ENCODE measurements around the gene HIGD2B. TPM values are rescaled to one million over a fixed set of nuclear protein-coding genes. Genes with fewer than 3 reads are reported as not detected.
"Not testable (repeated sequence)": the region's sequence is repeated elsewhere in the genome, so short reads cannot be mapped to it uniquely, and the experiment has no call there.

The HIGD2B gene
- total and polyA plus RNA-seq, 2 of the 13 experiments (the other 11 are each of a cell fraction or from before 2014, with no cell fraction given), result not detected

- intact Hi-C loops (cut with micrococcal nuclease; ENCODE audit: unreplicated experiment) (no loop called here), in situ Hi-C loops (cut with HindIII; ENCODE audit: extremely low pct_ligation_motif_present, low pct_unique_long_range_greater_than_20kb) (no loop called here)
- no peak for DNase-seq (ENCODE audit: low spot score)
- FAIRE-seq, result no peak
- Histone ChIP-seq H3K4me3 (replicated peaks in 1 of 3; ENCODE audit: insufficient read depth in 1 of 3, low read depth in 2 of 3, low read length in 3 of 3) (no peak overlapping the region), H3K79me2 (ENCODE audit: insufficient read depth, low read length) (no peaks in the 10 kb centered on the region), H3K36me3 (replicated peaks in 1 of 2; ENCODE audit: control insufficient read depth in 1 of 2, insufficient read depth in 2 of 2, low read length in 2 of 2) (peaks cover 2 to 15% of the 10 kb centered on the region in 2 experiments; a peak in 4 of 5 replicates), H3K9ac (ENCODE audit: insufficient read depth, low read depth, low read length) (no peak overlapping the region), H3K9me3 (ENCODE audit: low read length) (no peaks in the 10 kb centered on the region), H3K27ac (ENCODE audit: extremely low read length, insufficient read depth, low read length) (no peak overlapping the region), H3K27me3 (ENCODE audit: control insufficient read depth in 1 of 2, insufficient read depth in 2 of 2, low read length in 2 of 2) (no peaks in the 10 kb centered on the region), H2AFZ (ENCODE audit: low read length) (no peak overlapping the region), H3K4me1 (ENCODE audit: insufficient read depth, low read length) (peaks cover 19% of the 10 kb centered on the region), H4K20me1 (ENCODE audit: insufficient read depth, low read length) (no peaks in the 10 kb centered on the region), H3K4me2 (ENCODE audit: low read depth, low read length) (no peak overlapping the region)
- 100% methylated on average over 1 of the region's 1 CpG for WGBS (ENCODE audit: low lambda C conversion rate)
- ATAC-seq, result no peak
- ChIA-PET POLR2A (no interaction called here), CTCF (ENCODE audit: low intra/inter-chr PET ratio, low total read pairs) (no interaction called here)
- TF ChIP-seq ZNF639 (CRISPR knock-in tag; conservative IDR thresholded peaks at IDR 0.05), result no peak
- no TSS peak for BruUV-seq (replicated peaks)
Observed at GRCh38 chr15:72728821-72729220, 42.8 kb upstream of the HIGD2B start.

GRCh38 chr15:72728249-72728648, 42.3 kb upstream of the HIGD2B start:
- 100% methylated on average over 1 of the region's 1 CpG for WGBS (ENCODE audit: low lambda C conversion rate)
- CTCF ChIA-PET (ENCODE audit: low intra/inter-chr PET ratio, low total read pairs); H3K79me2 ChIP-seq (ENCODE audit: insufficient read depth, low read length); in situ Hi-C loops (cut with HindIII; ENCODE audit: extremely low pct_ligation_motif_present, low pct_unique_long_range_greater_than_20kb); DNase-seq (ENCODE audit: low spot score); H3K4me2 ChIP-seq (ENCODE audit: low read depth, low read length); H4K20me1 ChIP-seq (ENCODE audit: insufficient read depth, low read length); ATAC-seq; H3K9me3 ChIP-seq (ENCODE audit: low read length); H3K4me3 ChIP-seq (replicated peaks in 1 of 3; ENCODE audit: insufficient read depth in 1 of 3, low read depth in 2 of 3, low read length in 3 of 3); POLR2A ChIA-PET; H3K27ac ChIP-seq (ENCODE audit: extremely low read length, insufficient read depth, low read length); H2AFZ ChIP-seq (ENCODE audit: low read length); FAIRE-seq; intact Hi-C loops (cut with micrococcal nuclease; ENCODE audit: unreplicated experiment); BruUV-seq (replicated peaks); H3K27me3 ChIP-seq (ENCODE audit: control insufficient read depth in 1 of 2, insufficient read depth in 2 of 2, low read length in 2 of 2); H3K9ac ChIP-seq (ENCODE audit: insufficient read depth, low read depth, low read length): not testable (repeated sequence)
- Histone ChIP-seq H3K4me1 (ENCODE audit: insufficient read depth, low read length) (peaks cover 19% of the 10 kb centered on the region), H3K36me3 (replicated peaks in 1 of 2; ENCODE audit: control insufficient read depth in 1 of 2, insufficient read depth in 2 of 2, low read length in 2 of 2) (peaks cover 2 to 15% of the 10 kb centered on the region in 2 experiments; a peak in 4 of 5 replicates)
